SK-N-SH treated with all-trans-retinoic acid at 6 μM for 48 hours (cell line): ENCODE results near the gene RAB8B.

Experiments
- ARNTL ChIP-seq: fragments of 450-650 bp; formaldehyde crosslinking; IDR thresholded peaks from 2 replicates; pipeline ENCODE4 v1.5.0; 2020; ENCODE audit warnings: low read depth, mild to moderate bottlenecking, moderate library complexity, borderline replicate concordance
- BACH2 ChIP-seq: fragments of 250-450 bp; sonication (Bioruptor Pico); IDR thresholded peaks from 2 replicates; pipeline ENCODE4 v1.9.0; 2021; ENCODE audit warnings: mild to moderate bottlenecking, borderline replicate concordance
- ESRRG ChIP-seq: fragments of 250-450 bp; sonication (Bioruptor Pico); IDR thresholded peaks from 2 replicates; pipeline ENCODE4 v1.6.1; 2021; ENCODE audit warnings: mild to moderate bottlenecking
- GLIS3 ChIP-seq: fragments of 250-450 bp; sonication (Bioruptor Pico); IDR thresholded peaks from 2 replicates; pipeline ENCODE4 v1.5.0; 2020; ENCODE audit warnings: mild to moderate bottlenecking, moderate library complexity
- PATZ1 ChIP-seq: fragments of 250-450 bp; sonication (Bioruptor Pico); IDR thresholded peaks from 2 replicates; pipeline ENCODE4 v1.8.0; 2020; ENCODE audit warnings: mild to moderate bottlenecking, moderate library complexity, borderline replicate concordance
- TSHZ2 ChIP-seq: fragments of 250-450 bp; sonication (Bioruptor Pico); IDR thresholded peaks from 2 replicates; pipeline ENCODE4 v1.5.0; 2020; ENCODE audit warnings: mild to moderate bottlenecking, moderate library complexity
- ZC3H10 ChIP-seq: fragments of 250-450 bp; sonication (Bioruptor Pico); IDR thresholded peaks from 2 replicates; pipeline ENCODE4 v1.5.1; 2021; ENCODE audit warnings: mild to moderate bottlenecking, moderate library complexity
- ZFP3 ChIP-seq: fragments of 250-450 bp; sonication (Bioruptor Pico); IDR thresholded peaks from 2 replicates; pipeline ENCODE4 v1.5.0; 2020; ENCODE audit warnings: mild to moderate bottlenecking, moderate library complexity
- ZFP30 ChIP-seq: fragments of 450-650 bp; formaldehyde crosslinking; IDR thresholded peaks from 2 replicates; pipeline ENCODE4 v1.5.0; 2022; ENCODE audit warnings: mild to moderate bottlenecking, moderate library complexity

- TF ChIP-seq TSHZ2 (CRISPR knock-in tag) (no peak), ZFP30 (CRISPR knock-in tag) (no peak), PATZ1 (no peak), ZC3H10 (CRISPR knock-in tag) (no peak), ZFP3 (CRISPR knock-in tag) (no peak), ESRRG (CRISPR knock-in tag) (no peak), GLIS3 (CRISPR knock-in tag) (no peak), BACH2 (CRISPR knock-in tag) (no peak), ARNTL (CRISPR knock-in tag) (no peak)
These were observed 41.8 kb downstream of the RAB8B start for GRCh38 chr15:63231206-63231605.
